Activated naive CD8-positive, alpha-beta T cell (primary cell): ENCODE measurements around the gene CFLAR.
"Not testable (repeated sequence)": the region's sequence is repeated elsewhere in the genome, so short reads cannot be mapped to it uniquely, and the experiment has no call there.

Experiments used
- H3K27ac Mint-ChIP-seq: one replicate; pipeline ENCODE4 v1.8.0; 2021; ENCODE audit warnings: mixed read lengths
- H3K27me3 Mint-ChIP-seq: one replicate; pipeline ENCODE4 v1.8.0; 2021; ENCODE audit warnings: mixed read lengths
- H3K36me3 Mint-ChIP-seq: one replicate; pipeline ENCODE4 v1.8.0; 2021; ENCODE audit warnings: mixed read lengths
- H3K4me1 Mint-ChIP-seq: one replicate; pipeline ENCODE4 v1.8.0; 2021; ENCODE audit warnings: low read depth, mixed read lengths
- H3K4me3 Mint-ChIP-seq: one replicate; pipeline ENCODE4 v1.8.0; 2021; ENCODE audit warnings: mild to moderate bottlenecking, mixed read lengths
- H3K9me3 Mint-ChIP-seq: one replicate; pipeline ENCODE4 v1.8.0; 2021; ENCODE audit warnings: low read depth, mixed read lengths

CFLAR gene

DNA sequence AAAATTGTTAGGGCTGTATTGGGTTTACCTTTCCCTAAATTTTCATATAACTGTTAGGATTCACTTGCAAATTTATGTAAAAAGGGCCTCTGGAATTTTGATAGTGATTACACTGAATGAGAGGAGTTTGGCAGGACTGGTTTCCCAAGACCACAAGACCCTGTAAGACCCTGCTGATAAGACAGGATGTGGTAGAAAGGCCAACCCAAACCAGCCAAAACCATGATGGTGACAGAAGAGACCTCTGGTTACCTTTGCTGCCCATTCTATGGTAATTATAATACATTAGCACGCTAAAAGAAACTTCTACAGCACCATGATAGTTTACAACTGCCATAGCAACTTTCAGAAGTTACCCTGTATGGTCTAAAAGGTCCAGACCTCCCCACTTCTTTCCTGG is 58.7 kb downstream of the CFLAR start:
- Mint-ChIP-seq H3K4me3 (no peak overlapping the region), H3K36me3 (no peaks in the 10 kb centered on the region), H3K9me3 (peaks cover 4% of the 10 kb centered on the region), H3K27ac (peak overlapping the region; percentile 22), H3K4me1 (peaks cover 12% of the 10 kb centered on the region), H3K27me3 (no peaks in the 10 kb centered on the region)

DNA sequence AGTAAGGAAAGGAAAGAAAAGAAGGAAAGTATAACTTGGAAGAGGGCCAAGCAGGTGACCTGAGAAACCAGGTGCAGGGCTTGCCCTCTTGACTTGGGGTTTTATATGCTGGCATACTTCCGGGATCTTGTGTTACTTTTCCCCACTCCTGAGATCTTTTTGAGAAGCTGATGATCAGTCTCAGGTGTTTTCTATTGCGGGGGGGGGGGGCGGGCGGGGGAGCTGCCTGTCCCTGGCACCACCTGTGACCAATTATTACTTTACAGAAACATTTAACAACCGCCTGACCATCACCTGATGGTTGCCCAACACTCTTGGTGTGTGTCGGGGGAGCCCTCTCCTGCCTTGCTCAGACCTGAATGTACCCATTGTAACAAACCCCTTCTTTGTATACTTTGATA is 60.1 kb downstream of the CFLAR start:
- Mint-ChIP-seq H3K9me3 (peaks cover 4% of the 10 kb centered on the region), H3K4me1 (peaks cover 12% of the 10 kb centered on the region), H3K27ac (no peak overlapping the region), H3K4me3 (no peak overlapping the region), H3K36me3 (no peaks in the 10 kb centered on the region), H3K27me3 (no peaks in the 10 kb centered on the region)

DNA sequence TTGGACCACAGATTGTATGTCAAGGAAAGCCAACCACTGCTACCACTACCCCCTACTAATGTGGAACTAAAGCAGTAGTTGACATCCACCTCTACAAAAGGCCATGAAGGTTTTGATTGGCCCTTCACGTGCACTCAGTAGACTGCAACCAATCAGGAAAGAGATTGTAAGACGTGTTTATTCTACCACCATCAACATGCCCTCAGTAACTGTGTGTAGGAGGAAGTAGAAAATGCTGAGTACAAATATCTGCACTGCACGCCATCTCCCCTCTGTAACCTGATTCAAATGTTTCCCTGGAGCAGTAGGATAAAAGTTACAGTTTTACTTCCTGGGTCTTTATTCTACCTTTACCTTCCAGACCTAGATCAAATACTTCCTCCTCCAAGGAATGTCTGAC is 64.0 kb downstream of the CFLAR start:
- Mint-ChIP-seq H3K27me3 (no peaks in the 10 kb centered on the region), H3K36me3 (no peaks in the 10 kb centered on the region), H3K27ac (no peak overlapping the region)

DNA sequence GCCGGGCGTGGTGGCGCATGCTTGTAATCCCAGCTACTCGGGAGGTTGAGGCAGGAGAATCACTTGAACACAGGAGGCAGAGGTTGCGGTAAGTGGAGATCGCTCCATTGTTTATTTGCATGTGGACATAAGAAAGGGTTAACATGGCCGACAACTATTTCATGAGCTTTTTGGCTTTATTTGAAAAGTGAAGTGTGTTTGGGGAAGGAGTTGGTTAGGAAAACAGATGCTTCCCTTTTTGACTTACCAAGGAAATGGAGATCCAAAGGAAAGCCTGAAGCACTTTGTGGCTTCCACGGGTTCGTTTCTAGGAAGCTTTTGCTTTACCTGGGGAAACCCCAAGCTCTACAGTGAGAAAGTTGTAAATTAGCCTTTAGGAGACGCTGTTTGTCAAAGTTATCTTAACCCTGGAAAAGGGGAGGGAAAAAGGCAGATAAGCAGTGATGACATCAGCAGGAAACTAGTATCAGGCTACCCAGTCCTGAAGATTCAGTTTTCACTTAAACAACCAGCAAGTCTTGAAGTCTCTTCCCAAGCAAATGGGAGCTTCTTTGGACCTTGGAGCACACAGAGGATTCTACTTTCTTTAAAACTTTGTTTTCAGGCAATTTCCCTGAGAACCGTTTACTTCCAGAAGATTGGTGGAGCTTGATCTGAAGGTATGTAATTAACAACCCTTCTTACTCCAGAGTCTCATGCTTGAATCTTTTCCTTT is 66.8 kb downstream of the CFLAR start, which contains the start of gene CASP10:
Gene CASP10 (plus strand): TSS at position 492 of the 715 bp plus-strand sequence. CDS start 2,637 bp downstream, outside the sequence.
- Mint-ChIP-seq H3K4me3 (peak within 1 kb of the TSS; percentile 95), H3K27me3 (no peaks in the 10 kb centered on the region), H3K27ac (peak within 1 kb of the TSS; percentile 95), H3K9me3 (no peaks in the 10 kb centered on the region), H3K4me1 (peaks cover 47% of the 10 kb centered on the region), H3K36me3 (peaks cover 3% of the 10 kb centered on the region)

More for the DNA sequence above, 64.0 kb downstream of the CFLAR start:
- no peaks in the 10 kb centered on the region for H3K9me3 Mint-ChIP-seq
- H3K4me3 Mint-ChIP-seq, result no peak overlapping the region
- peaks cover 29% of the 10 kb centered on the region for H3K4me1 Mint-ChIP-seq

DNA sequence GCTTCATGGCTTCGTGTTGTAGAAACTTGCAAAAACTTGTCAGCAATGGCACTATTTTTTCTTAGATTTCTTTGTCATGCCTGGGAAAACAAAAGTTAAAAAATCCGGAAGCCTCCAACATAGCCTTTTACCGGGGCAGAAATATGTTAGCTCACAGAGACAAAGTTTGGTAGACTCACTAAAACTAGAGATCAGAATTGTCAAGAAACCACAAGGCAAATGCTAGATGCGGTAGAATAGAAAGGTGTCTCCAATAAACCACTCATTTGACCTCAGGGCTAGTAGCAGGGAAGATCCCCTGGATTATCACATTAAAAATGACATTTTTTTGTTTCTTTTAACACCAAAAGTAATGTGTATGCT is 67.4 kb downstream of the CFLAR start:
- Mint-ChIP-seq H3K27ac (peak overlapping the region; percentile 91), H3K4me1 (peaks cover 53% of the 10 kb centered on the region), H3K9me3 (no peaks in the 10 kb centered on the region), H3K27me3 (no peaks in the 10 kb centered on the region), H3K4me3 (peak overlapping the region; percentile 95), H3K36me3 (peaks cover 5% of the 10 kb centered on the region)

DNA sequence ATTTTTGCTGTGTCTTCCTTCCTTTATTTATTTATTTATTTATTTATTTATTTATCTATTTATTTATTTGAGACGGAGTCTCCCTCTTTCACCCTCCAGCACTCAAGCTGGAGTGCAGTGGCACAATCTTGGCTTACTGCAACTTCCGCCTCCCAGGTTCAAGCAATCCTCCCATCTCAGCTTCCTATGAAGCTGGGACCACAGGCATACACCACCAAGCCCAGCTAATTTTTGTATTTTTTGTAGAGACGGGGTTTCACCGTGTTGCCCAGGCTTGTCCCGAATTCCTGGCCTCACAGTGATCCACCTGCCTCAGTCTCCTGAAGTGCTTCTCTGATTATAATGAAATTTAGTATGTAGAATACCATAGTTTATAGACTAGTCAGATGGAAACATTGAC is 67.9 kb downstream of the CFLAR start:
- not testable (repeated sequence) for H3K27me3 Mint-ChIP-seq, H3K36me3 Mint-ChIP-seq, H3K9me3 Mint-ChIP-seq
- peak overlapping the region; percentile 95 for H3K4me3 Mint-ChIP-seq
- H3K4me1 Mint-ChIP-seq, result peaks cover 56% of the 10 kb centered on the region
- H3K27ac Mint-ChIP-seq, result peak overlapping the region; percentile 95

DNA sequence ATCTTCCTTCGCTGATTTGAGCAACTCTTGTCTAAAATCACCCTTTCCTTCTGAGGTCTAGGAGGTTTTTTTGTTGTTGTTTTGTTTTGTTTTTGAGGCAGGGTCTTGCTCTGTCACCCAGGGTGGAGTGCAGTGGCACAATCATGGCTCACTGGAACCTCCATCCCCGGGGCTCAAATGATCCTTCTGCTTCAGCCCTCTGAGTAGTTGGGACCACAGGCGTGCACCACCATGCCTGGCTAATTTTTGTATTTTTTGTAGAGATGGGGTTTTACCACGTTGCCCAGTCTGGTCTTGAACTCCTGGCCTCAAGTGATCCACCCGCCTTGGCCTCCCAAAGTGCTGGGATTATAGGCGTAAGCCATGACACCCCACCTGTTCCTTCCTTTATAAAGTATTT is 68.3 kb downstream of the CFLAR start:
- H3K9me3 Mint-ChIP-seq, H3K27me3 Mint-ChIP-seq, H3K36me3 Mint-ChIP-seq: not testable (repeated sequence)
- H3K27ac Mint-ChIP-seq, result peak overlapping the region; percentile 95
- peaks cover 60% of the 10 kb centered on the region for H3K4me1 Mint-ChIP-seq
- peak overlapping the region; percentile 95 for H3K4me3 Mint-ChIP-seq

DNA sequence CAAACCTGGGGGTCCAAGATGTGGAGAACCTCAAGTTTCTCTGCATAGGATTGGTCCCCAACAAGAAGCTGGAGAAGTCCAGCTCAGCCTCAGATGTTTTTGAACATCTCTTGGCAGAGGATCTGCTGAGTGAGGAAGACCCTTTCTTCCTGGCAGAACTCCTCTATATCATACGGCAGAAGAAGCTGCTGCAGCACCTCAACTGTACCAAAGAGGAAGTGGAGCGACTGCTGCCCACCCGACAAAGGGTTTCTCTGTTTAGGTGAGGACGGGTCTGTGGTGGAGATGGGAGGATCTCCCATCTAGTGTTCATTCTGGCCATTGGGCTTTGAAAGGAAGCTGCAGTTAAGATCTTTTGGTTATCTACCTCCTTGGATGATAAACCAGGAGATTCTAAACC is 69.9 kb downstream of the CFLAR start:
- Mint-ChIP-seq H3K4me1 (peaks cover 74% of the 10 kb centered on the region), H3K9me3 (no peaks in the 10 kb centered on the region), H3K27ac (peak overlapping the region; percentile 95), H3K36me3 (peaks cover 13% of the 10 kb centered on the region), H3K27me3 (no peaks in the 10 kb centered on the region), H3K4me3 (peak overlapping the region; percentile 95)

DNA sequence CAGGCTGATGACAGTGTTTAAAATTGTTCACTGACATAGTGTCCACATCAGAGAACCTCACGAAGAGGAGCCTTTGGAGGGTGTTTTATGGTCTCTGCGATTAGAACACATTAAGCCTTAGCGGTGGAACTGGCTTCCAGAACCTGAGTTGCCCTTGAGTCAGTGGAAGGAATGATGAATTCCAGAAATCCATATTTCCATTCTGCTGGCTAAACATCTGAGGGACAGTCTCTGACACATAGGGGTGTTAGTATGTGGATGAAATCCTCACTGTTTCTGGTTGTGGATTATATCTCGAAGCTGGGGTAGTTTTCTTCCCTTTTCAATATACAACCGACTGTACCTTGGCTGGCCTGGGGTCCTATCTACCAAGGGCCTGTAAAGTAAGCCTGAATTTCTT is 71.0 kb downstream of the CFLAR start:
- no peaks in the 10 kb centered on the region for H3K27me3 Mint-ChIP-seq
- peak overlapping the region; percentile 95 for H3K27ac Mint-ChIP-seq
- no peaks in the 10 kb centered on the region for H3K9me3 Mint-ChIP-seq
- peaks cover 13% of the 10 kb centered on the region for H3K36me3 Mint-ChIP-seq
- H3K4me1 Mint-ChIP-seq, result peaks cover 85% of the 10 kb centered on the region
- H3K4me3 Mint-ChIP-seq, result peak overlapping the region; percentile 48

DNA sequence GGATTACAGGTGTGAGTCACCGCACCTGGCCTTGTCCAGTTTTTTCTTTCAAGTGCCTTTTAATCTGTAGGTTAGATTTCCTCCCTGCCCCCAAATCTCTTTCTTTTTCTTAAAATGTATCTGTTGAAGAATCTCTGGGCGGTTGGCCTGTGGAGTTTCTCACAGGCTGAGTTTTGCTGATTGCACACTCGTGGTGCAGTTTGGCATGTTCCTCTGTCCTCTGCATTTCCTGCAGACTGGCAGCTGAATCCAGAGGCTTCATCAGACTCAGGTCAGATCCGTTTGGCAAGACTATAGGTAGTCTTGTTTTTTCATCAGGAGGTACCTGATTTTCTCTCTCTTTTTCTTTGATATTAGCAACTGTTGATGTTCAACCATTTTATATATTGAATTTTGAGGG is 72.5 kb downstream of the CFLAR start:
- H3K36me3 Mint-ChIP-seq, result peaks cover 17% of the 10 kb centered on the region
- H3K4me1 Mint-ChIP-seq, result peaks cover 91% of the 10 kb centered on the region

DNA sequence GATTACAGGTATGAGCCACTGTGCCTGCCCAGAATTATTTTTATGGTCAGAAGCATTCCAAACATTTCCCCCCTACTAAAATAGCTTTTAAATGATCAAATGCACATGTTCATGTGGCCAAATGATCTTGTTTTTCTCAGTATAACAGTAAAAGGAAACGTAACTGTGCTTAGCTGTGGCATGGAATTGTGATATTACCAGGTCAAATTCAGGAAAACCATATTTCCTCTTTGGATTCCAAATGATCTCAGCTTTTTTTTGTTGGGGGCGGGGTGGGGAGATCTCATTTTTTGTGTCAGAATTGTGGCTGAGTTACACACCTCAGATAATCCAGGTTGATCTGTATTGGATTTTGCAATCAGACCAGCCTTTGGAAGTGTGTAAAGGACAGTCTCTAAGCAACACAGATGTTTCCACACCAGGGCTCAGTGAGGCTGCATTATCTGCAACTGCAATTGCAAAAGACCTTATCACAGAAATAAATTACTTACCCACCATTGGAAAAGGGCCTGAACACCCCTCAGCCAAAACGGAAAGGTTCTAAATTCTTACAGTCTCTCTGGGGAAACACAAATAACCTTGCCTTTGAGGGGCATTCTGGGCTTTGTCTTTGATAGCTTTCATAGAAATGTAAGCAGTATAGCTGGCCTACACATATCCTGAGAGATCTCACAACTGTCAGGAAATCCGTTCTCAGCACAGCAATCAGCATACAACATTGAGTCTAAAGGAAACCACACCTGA is 75.3 kb downstream of the CFLAR start:
- Mint-ChIP-seq H3K27me3 (no peaks in the 10 kb centered on the region), H3K4me3 (peak overlapping the region; percentile 43), H3K9me3 (no peaks in the 10 kb centered on the region), H3K36me3 (peaks cover 21% of the 10 kb centered on the region), H3K4me1 (peaks cover 90% of the 10 kb centered on the region), H3K27ac (peak overlapping the region; percentile 72)

More for the DNA sequence above, 72.5 kb downstream of the CFLAR start:
- H3K9me3 Mint-ChIP-seq, result no peaks in the 10 kb centered on the region
- no peaks in the 10 kb centered on the region for H3K27me3 Mint-ChIP-seq
- peak overlapping the region; percentile 81 for H3K27ac Mint-ChIP-seq
- peak overlapping the region; percentile 27 for H3K4me3 Mint-ChIP-seq

DNA sequence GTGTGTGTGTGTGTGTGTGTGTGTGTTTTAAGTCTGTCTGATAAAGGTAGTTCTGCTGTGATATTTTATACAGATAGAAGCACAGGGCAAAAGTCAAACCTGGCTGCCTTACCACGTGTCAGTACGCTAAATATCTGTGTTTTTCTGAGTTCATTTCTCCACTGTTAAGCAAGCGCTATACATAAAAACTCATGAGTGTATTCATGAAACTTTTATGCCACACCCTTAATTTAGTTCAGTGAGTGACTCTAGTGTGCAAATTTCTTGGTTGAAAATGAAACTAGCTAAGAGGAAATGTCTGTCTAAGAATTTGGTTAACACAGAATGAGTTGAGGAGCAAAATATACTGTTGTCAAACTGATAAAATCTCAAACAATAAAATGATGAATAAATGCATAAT is 78.1 kb downstream of the CFLAR start:
- Mint-ChIP-seq H3K9me3 (no peaks in the 10 kb centered on the region), H3K27ac (peak overlapping the region; percentile 56), H3K4me3 (peak overlapping the region; percentile 61), H3K36me3 (peaks cover 25% of the 10 kb centered on the region), H3K4me1 (peaks cover 74% of the 10 kb centered on the region), H3K27me3 (no peaks in the 10 kb centered on the region)

DNA sequence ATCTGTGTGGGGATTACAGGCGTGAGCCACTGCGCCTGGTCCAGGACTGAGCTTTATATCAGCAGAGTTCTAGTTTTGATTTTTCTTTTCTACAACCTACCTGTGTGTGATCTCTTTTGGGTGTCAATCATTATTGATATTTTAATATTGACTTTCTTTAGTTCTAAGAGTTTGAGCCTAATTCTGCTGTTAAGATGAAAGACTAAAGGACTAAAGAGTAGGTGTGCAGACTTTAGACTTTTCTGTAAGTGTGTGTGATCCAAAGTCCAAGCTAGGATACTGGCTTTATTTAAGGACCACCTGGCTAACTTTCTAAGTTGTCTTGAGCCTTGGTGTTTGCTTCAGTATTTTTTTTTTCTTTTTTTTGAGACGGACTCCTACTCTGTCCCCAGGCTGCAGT is 79.4 kb downstream of the CFLAR start:
- H3K9me3 Mint-ChIP-seq, result no peaks in the 10 kb centered on the region
- H3K27ac Mint-ChIP-seq, result peak overlapping the region; percentile 61
- H3K27me3 Mint-ChIP-seq, result no peaks in the 10 kb centered on the region
- H3K4me1 Mint-ChIP-seq, result peaks cover 66% of the 10 kb centered on the region
- H3K4me3 Mint-ChIP-seq, result no peak overlapping the region
- H3K36me3 Mint-ChIP-seq, result peaks cover 24% of the 10 kb centered on the region

DNA sequence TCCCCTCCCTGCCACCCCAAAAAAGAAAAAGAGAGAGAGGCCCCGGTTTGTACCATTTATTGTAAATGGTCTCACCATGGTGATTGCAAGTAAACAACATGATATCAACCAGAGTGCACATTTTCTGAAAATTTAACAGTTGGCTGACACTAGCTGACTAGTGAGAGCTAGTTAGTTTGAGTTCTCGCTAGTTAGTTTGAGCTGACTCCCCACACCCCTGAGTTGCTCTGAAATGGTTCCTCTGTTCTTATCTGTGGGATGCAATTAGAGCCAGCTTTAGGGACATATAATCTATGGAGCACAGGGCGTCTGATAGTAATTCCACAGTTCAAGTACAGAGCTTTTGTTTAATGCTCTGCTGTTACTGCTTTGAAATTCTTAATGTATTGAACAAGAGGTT is 80.0 kb downstream of the CFLAR start:
- H3K9me3 Mint-ChIP-seq, result no peaks in the 10 kb centered on the region
- H3K36me3 Mint-ChIP-seq, result peaks cover 22% of the 10 kb centered on the region
- H3K27ac Mint-ChIP-seq, result no peak overlapping the region
- H3K4me3 Mint-ChIP-seq, result no peak overlapping the region
- peaks cover 62% of the 10 kb centered on the region for H3K4me1 Mint-ChIP-seq
- no peaks in the 10 kb centered on the region for H3K27me3 Mint-ChIP-seq

DNA sequence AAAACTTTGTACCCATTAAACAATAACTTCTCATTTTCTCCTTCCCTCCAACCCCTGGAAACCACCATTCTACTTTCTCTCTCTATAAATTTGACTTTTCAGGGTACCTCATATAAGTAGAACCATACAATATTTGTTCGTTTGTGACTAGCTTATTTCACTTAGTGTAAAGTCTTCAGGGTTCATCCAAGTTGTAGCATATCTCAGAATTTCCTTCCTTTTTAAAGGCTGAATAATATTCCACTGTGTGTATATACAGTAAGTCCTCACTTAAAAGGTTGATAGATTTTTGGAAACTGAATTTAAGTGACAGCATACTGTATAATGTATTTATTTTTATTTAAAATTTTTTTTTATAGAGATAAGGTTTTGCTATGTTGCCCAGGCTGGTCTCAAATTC is 80.8 kb downstream of the CFLAR start:
- Mint-ChIP-seq H3K4me3 (no peak overlapping the region), H3K4me1 (peaks cover 58% of the 10 kb centered on the region), H3K27ac (no peak overlapping the region), H3K9me3 (no peaks in the 10 kb centered on the region), H3K27me3 (no peaks in the 10 kb centered on the region), H3K36me3 (peaks cover 22% of the 10 kb centered on the region)
